A549 (cell line): Measurements from ENCODE around the gene LEFTY1. TPM values are rescaled to one million over a fixed set of nuclear protein-coding genes. Genes with fewer than 3 reads are reported as not detected.

Source experiments
- ATAC-seq, 2 experiments: fragments of 200-7000 bp in 1 of 2; fragments of >200 bp in 1 of 2; cut with Nextera tagmentation in 1 of 2; cut with Tn5 transposase in 1 of 2; 3 replicates each; pipeline versions ENCODE4 v1.8.0 to v1.9.1; 2018 to 2020; ENCODE audit warnings: mild to moderate bottlenecking in 1 of 2, moderate library complexity in 1 of 2
- CTCF ChIA-PET: fragments of 300-600 bp; sonication (Branson Sonifier 250); formaldehyde crosslinking; extraction: SDS; loops from one replicate; lab custom pipeline; 2021; ENCODE audit warnings: antibody characterized with exemption, inconsistent platforms; lab: Yijun Ruan, JAX
- POLR2A ChIA-PET: fragments of 350-600 bp; formaldehyde crosslinking; extraction: SDS; loops from one replicate; lab custom pipeline; 2021; ENCODE audit warnings: antibody characterized with exemption, inconsistent platforms; lab: Yijun Ruan, JAX
- DNase-seq, 2 experiments: peaks; one replicate each; pipeline versions ENCODE4 v3.0.0 to v3.0.0-alpha.2; 2011 to 2016; ENCODE audit warnings: low read depth in 1 of 2, low spot score in 1 of 2
- FAIRE-seq: peaks from 2 replicates; lab custom pipeline; 2011; peaks lifted over from hg19 to GRCh38; lab: Jason Lieb, UNC
- H3K27ac ChIP-seq, 2 experiments: fragments of >200 bp; sonication (Bioruptor Twin); formaldehyde crosslinking; 3 replicates each; pipeline ENCODE4 v1.5.1; 2016 to 2017
- H3K4me1 ChIP-seq: fragments of >200 bp; sonication (Bioruptor Twin); formaldehyde crosslinking; 3 replicates; pipeline ENCODE4 v1.6.1; 2016
- H3K4me2 ChIP-seq: fragments of >200 bp; sonication (Bioruptor Twin); formaldehyde crosslinking; 3 replicates; pipeline ENCODE4 v1.6.1; 2016
- H3K4me3 ChIP-seq: fragments of >200 bp; sonication (Bioruptor Twin); formaldehyde crosslinking; 3 replicates; pipeline ENCODE4 v1.5.1; 2016
- H3K9me3 ChIP-seq: fragments of >200 bp; sonication (Bioruptor Twin); formaldehyde crosslinking; 3 replicates; pipeline ENCODE4 v1.6.1; 2016
- BHLHE40 ChIP-seq: IDR thresholded peaks from 2 replicates; pipeline ENCODE4 v1.6.1; 2012; ENCODE audit warnings: low read depth, low read length, inconsistent platforms
- CBX2 ChIP-seq: fragments of 200-600 bp; sonication (generic); IDR thresholded peaks from 2 replicates; pipeline ENCODE4 v1.6.1; 2016; ENCODE audit warnings: low read depth, mild to moderate bottlenecking, borderline replicate concordance
- CHD2 ChIP-seq: fragments of 150-350 bp; IDR thresholded peaks from 2 replicates; pipeline ENCODE4 v1.6.1; 2014; ENCODE audit warnings: low read length; ENCODE audit not compliant: partially characterized antibody
- CTCF ChIP-seq: fragments of >200 bp; sonication (Bioruptor Twin); formaldehyde crosslinking; IDR thresholded peaks from 3 replicates; pipeline ENCODE4 v1.5.1; 2016
- E2F6 ChIP-seq: IDR thresholded peaks from 2 replicates; pipeline ENCODE4 v1.6.1; 2012; ENCODE audit warnings: low read depth, borderline replicate concordance
- EHF ChIP-seq: fragments of 250-450 bp; sonication (Bioruptor Pico); IDR thresholded peaks from 2 replicates; pipeline ENCODE4 v1.5.0; 2020; ENCODE audit warnings: mild to moderate bottlenecking
- ESRRA ChIP-seq: fragments of 150-350 bp; IDR thresholded peaks from 2 replicates; pipeline ENCODE4 v1.6.1; 2014; ENCODE audit warnings: mild to moderate bottlenecking, low read length, borderline replicate concordance
- FOSB ChIP-seq: fragments of 250-450 bp; sonication (Bioruptor Pico); IDR thresholded peaks from 2 replicates; pipeline ENCODE4 v1.5.0; 2020; ENCODE audit warnings: mild to moderate bottlenecking, moderate library complexity
- FOSL2 ChIP-seq, 2 experiments: fragments of 450-650 bp in 1 of 2; fragments of >200 bp in 1 of 2; sonication (Bioruptor Twin) in 1 of 2; formaldehyde crosslinking; IDR thresholded peaks; 2 replicates each; pipeline versions ENCODE4 v1.5.0 to v1.6.1; 2016 to 2020; ENCODE audit warnings: mild to moderate bottlenecking in 1 of 2, moderate library complexity in 1 of 2
- FOXS1 ChIP-seq: fragments of 250-450 bp; sonication (Bioruptor Pico); IDR thresholded peaks from 2 replicates; pipeline ENCODE4 v1.5.0; 2020; ENCODE audit warnings: mild to moderate bottlenecking, moderate library complexity
- GATA3 ChIP-seq: IDR thresholded peaks from 2 replicates; pipeline ENCODE4 v1.6.1; 2012; ENCODE audit warnings: borderline replicate concordance
- HDAC2 ChIP-seq: fragments of 200-600 bp; sonication (generic); IDR thresholded peaks from 2 replicates; pipeline ENCODE4 v1.6.1; 2016
- HOXB13 ChIP-seq: fragments of 250-450 bp; sonication (Bioruptor Pico); IDR thresholded peaks from 2 replicates; pipeline ENCODE4 v1.5.0; 2020; ENCODE audit warnings: low read depth, mild to moderate bottlenecking, moderate library complexity
- HOXB5 ChIP-seq: fragments of 250-450 bp; sonication (Bioruptor Pico); IDR thresholded peaks from 2 replicates; pipeline ENCODE4 v1.5.0; 2020; ENCODE audit warnings: mild to moderate bottlenecking, moderate library complexity
- JUN ChIP-seq, 2 experiments: fragments of >200 bp; sonication (Bioruptor Twin); formaldehyde crosslinking; IDR thresholded peaks; 2 replicates in 1 of 2; 3 replicates in 1 of 2; pipeline ENCODE4 v1.6.1; 2016 to 2017
- JUNB ChIP-seq: fragments of >200 bp; sonication (Bioruptor Twin); formaldehyde crosslinking; IDR thresholded peaks from 2 replicates; pipeline ENCODE4 v1.6.1; 2016
- MAFK ChIP-seq: fragments of 450-650 bp; IDR thresholded peaks from 2 replicates; pipeline ENCODE4 v1.6.1; 2014; ENCODE audit not compliant: partially characterized antibody
- MAZ ChIP-seq: fragments of 150-350 bp; IDR thresholded peaks from 2 replicates; pipeline ENCODE4 v1.6.1; 2014; ENCODE audit warnings: antibody characterized with exemption, low read depth, low read length, borderline replicate concordance
- MYC ChIP-seq: IDR thresholded peaks from 2 replicates; pipeline ENCODE4 v1.6.1; 2012; ENCODE audit warnings: mild to moderate bottlenecking, inconsistent platforms, low read length, improper control_type of control experiment, borderline replicate concordance
- NFE2L2 ChIP-seq: fragments of 150-350 bp; conservative IDR thresholded peaks from 2 replicates; pipeline ENCODE4 v1.6.1; 2014; ENCODE audit warnings: low read length
- PBX3 ChIP-seq: IDR thresholded peaks from 2 replicates; pipeline ENCODE4 v1.6.1; 2012
- POLR2AphosphoS2 ChIP-seq: conservative IDR thresholded peaks from 2 replicates; pipeline ENCODE4 v1.6.1; 2012; ENCODE audit warnings: low read length, improper control_type of control experiment, inconsistent platforms
- RAD21 ChIP-seq, 2 experiments: fragments of >200 bp in 1 of 2; sonication (Bioruptor Twin) in 1 of 2; formaldehyde crosslinking in 1 of 2; IDR thresholded peaks in 1 of 2; conservative IDR thresholded peaks in 1 of 2; 2 replicates in 1 of 2; 3 replicates in 1 of 2; pipeline ENCODE4 v1.6.1; 2012 to 2018; ENCODE audit warnings: inconsistent platforms in 1 of 2
- REST ChIP-seq: fragments of 200-600 bp; sonication (generic); IDR thresholded peaks from 2 replicates; pipeline ENCODE4 v1.6.1; 2016; ENCODE audit warnings: antibody characterized with exemption, mild to moderate bottlenecking, moderate library complexity
- RFX5 ChIP-seq: fragments of 450-650 bp; IDR thresholded peaks from 2 replicates; pipeline ENCODE4 v1.7.1; 2014; ENCODE audit warnings: antibody characterized with exemption, mild to moderate bottlenecking, moderate library complexity
- SREBF2 ChIP-seq: fragments of 450-650 bp; IDR thresholded peaks from 2 replicates; pipeline ENCODE4 v1.6.1; 2014; ENCODE audit warnings: mild to moderate bottlenecking, moderate library complexity
- TP53 ChIP-seq: fragments of 250-450 bp; sonication (Bioruptor Pico); IDR thresholded peaks from 2 replicates; pipeline ENCODE4 v1.5.0; 2021; ENCODE audit warnings: mild to moderate bottlenecking, moderate library complexity
- WGBS: methylation state at CpG from one replicate; pipeline ENCODE4 v1.1.6; 2017; ENCODE audit errors: missing lambda C conversion rate; 5-methylcytosine and 5-hydroxymethylcytosine counted together
- polyA plus RNA-seq, 4 experiments: library from polyadenylated mRNA; depleted of rRNA in 3 of 4; stranded (reverse); fragments of >200 nt; fragmentation: RNase III in 1 of 4; extraction: RNeasy Plus Mini Kit Qiagen cat#74134 plus additional on column Dnase treatment in 1 of 4; gene quantifications; 2 replicates in 3 of 4; 3 replicates in 1 of 4; pipeline ENCODE4 v1.2.3, GENCODE V29; 2011 to 2017
- TF ChIP-seq, protein P1 (sequence below): fragments of 250-450 bp; sonication (Bioruptor Pico); IDR thresholded peaks from 2 replicates; pipeline ENCODE4 v1.5.0; 2021; ENCODE audit warnings: mild to moderate bottlenecking, moderate library complexity, borderline replicate concordance
- TF ChIP-seq, protein P2 (sequence below): fragments of 150-350 bp; IDR thresholded peaks from 2 replicates; pipeline ENCODE4 v1.6.1; 2014; ENCODE audit warnings: low read depth, mild to moderate bottlenecking, low read length

Gene LEFTY1
- polyA plus RNA-seq, 2 of the 4 experiments (the other 2 are of a cell fraction), result 0.10 to 1.00 TPM

- ChIA-PET CTCF (interaction anchor here (0.7 to 19.4 kb wide), 24 partner anchors 9 to 407 kb away, joined by 3 to 207 read pairs (median 5); partner anchors contain the start of gene SRP9), POLR2A (interaction anchor here (0.7 to 3.4 kb wide), 10 partner anchors 8 to 407 kb away, joined by 3 to 27 read pairs (median 4); partner anchors contain the start of genes EPHX1, H3-3A, PYCR2 and SRP9)
- Histone ChIP-seq H3K9me3 (no peaks in the 10 kb centered on the region), H3K4me2 (peak within 1 kb of the TSS; percentile 98), H3K4me3 (peak within 1 kb of the TSS; percentile 86), H3K27ac (peak within 1 kb of the TSS; percentile 88 to 95), H3K4me1 (peaks cover 35% of the 10 kb centered on the region)
- FAIRE-seq (no peak), DNase-seq (peak; percentile 83 to 92), ATAC-seq (peak; percentile 82 to 90)
- WGBS, result under 1% methylated on average over 11 of the region's 64 CpGs
- TF ChIP-seq POLR2AphosphoS2, result no peak
- TF ChIP-seq FOXS1 (CRISPR knock-in tag), result no peak
- peak; percentile 40; the same call in 1 of the 2 replicates for TF ChIP-seq HDAC2
- no peak for TF ChIP-seq MAZ
- 0 out of 3 replicates have a peak, but pooled peaks have one; percentile 18 for TF ChIP-seq CTCF
- no peak for TF ChIP-seq FOSL2 (IDR thresholded peaks at IDR 0.05)
- no peak for TF ChIP-seq FOSL2 (CRISPR knock-in tag; IDR thresholded peaks at IDR 0.05)
- peak; percentile 41; the same call in 1 of the 2 replicates for TF ChIP-seq E2F6
- no peak for TF ChIP-seq FOSB
- TF ChIP-seq REST, result no peak
- TF ChIP-seq GATA3, result no peak
- TF ChIP-seq, protein P1, sequence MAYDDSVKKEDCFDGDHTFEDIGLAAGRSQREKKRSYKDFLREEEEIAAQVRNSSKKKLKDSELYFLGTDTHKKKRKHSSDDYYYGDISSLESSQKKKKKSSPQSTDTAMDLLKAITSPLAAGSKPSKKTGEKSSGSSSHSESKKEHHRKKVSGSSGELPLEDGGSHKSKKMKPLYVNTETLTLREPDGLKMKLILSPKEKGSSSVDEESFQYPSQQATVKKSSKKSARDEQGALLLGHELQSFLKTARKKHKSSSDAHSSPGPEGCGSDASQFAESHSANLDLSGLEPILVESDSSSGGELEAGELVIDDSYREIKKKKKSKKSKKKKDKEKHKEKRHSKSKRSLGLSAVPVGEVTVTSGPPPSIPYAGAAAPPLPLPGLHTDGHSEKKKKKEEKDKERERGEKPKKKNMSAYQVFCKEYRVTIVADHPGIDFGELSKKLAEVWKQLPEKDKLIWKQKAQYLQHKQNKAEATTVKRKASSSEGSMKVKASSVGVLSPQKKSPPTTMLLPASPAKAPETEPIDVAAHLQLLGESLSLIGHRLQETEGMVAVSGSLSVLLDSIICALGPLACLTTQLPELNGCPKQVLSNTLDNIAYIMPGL (CRISPR knock-in tag), result no peak
- TF ChIP-seq TP53 (CRISPR knock-in tag), result no peak
- no peak for TF ChIP-seq ESRRA
- no peak for TF ChIP-seq JUNB
- TF ChIP-seq BHLHE40, result no peak
- no peak for TF ChIP-seq HOXB5 (CRISPR knock-in tag)
- TF ChIP-seq, protein P2, sequence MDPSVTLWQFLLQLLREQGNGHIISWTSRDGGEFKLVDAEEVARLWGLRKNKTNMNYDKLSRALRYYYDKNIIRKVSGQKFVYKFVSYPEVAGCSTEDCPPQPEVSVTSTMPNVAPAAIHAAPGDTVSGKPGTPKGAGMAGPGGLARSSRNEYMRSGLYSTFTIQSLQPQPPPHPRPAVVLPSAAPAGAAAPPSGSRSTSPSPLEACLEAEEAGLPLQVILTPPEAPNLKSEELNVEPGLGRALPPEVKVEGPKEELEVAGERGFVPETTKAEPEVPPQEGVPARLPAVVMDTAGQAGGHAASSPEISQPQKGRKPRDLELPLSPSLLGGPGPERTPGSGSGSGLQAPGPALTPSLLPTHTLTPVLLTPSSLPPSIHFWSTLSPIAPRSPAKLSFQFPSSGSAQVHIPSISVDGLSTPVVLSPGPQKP, result no peak
- TF ChIP-seq NFE2L2, result no peak
- no peak for TF ChIP-seq PBX3
- TF ChIP-seq SREBF2, result no peak
- TF ChIP-seq RFX5, result no peak
- peak in 1 of 2 experiments; percentile 23; a peak in 1 of 5 replicates for TF ChIP-seq RAD21 (conservative IDR thresholded peaks at IDR 0.05 in 1 of 2, IDR thresholded peaks at IDR 0.05 in 1 of 2)
- TF ChIP-seq CBX2, result no peak
- no peak for TF ChIP-seq CHD2
- no peak for TF ChIP-seq EHF (CRISPR knock-in tag)
- peak in 1 of 2 experiments; percentile 57; a peak in 2 of 5 replicates for TF ChIP-seq JUN (IDR thresholded peaks at IDR 0.05)
- TF ChIP-seq HOXB13 (CRISPR knock-in tag), result no peak
- TF ChIP-seq MYC, result no peak
- TF ChIP-seq MAFK, result no peak
These were observed 6.8 kb downstream of the LEFTY1 start, which contains the start of gene TMEM63A for GRCh38 chr1:225881959-225882693. TSS of gene TMEM63A (minus strand) at chr1:225882380. CDS start at chr1:225877580, 4,800 bp downstream.
